ENCODE measurements around the gene FBXO48.

DNA sequence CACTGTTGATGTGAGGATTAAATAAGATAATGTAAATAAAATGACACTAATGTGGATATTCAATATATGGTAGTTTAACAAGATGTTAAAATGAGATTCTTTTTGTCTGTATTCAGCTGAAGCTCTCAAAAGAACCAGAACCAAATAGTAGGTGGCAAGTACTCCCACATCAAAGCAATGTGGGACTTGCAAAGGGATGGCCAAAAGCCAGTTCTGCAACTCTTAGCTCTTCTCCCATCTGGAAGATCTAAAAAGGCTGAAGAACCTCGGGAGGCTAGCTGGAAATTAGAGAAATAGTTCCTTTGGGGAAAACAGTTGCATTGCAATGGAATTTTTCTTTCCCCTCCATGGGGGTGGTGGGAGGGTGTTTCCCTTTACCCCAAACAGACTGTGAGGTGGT lies 48.7 kb downstream of the FBXO48 start:
- TF ChIP-seq POLR2A (IDR thresholded peaks at IDR 0.05): no peak
- TF ChIP-seq, protein P1, sequence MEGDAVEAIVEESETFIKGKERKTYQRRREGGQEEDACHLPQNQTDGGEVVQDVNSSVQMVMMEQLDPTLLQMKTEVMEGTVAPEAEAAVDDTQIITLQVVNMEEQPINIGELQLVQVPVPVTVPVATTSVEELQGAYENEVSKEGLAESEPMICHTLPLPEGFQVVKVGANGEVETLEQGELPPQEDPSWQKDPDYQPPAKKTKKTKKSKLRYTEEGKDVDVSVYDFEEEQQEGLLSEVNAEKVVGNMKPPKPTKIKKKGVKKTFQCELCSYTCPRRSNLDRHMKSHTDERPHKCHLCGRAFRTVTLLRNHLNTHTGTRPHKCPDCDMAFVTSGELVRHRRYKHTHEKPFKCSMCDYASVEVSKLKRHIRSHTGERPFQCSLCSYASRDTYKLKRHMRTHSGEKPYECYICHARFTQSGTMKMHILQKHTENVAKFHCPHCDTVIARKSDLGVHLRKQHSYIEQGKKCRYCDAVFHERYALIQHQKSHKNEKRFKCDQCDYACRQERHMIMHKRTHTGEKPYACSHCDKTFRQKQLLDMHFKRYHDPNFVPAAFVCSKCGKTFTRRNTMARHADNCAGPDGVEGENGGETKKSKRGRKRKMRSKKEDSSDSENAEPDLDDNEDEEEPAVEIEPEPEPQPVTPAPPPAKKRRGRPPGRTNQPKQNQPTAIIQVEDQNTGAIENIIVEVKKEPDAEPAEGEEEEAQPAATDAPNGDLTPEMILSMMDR (IDR thresholded peaks at IDR 0.05): no peak

Measured in esophagus squamous epithelium (tissue), 4 donors.